Spleen (tissue), 11 donors: Measurements from ENCODE around the gene GDI1. TPM values are rescaled to one million over a fixed set of nuclear protein-coding genes. Genes with fewer than 3 reads are reported as not detected.

Experiments used
- DNase-seq: peaks from one replicate; pipeline ENCODE4 v3.0.0-alpha.2; 2020
- H3K27ac ChIP-seq, 8 donors: fragments of 200-600 bp; sonication (generic) in 7 of 8; 1 replicate in 4 of 8; 2 replicates in 4 of 8; pipeline versions ENCODE4 v1.5.0 to v1.8.0; 2016 to 2021; ENCODE audit warnings: inconsistent platforms in 4 of 8, mild to moderate bottlenecking in 4 of 8, moderate library complexity in 1 of 8
- H3K27me3 ChIP-seq, 7 donors: fragments of 200-600 bp; sonication (generic) in 6 of 7; replicated peaks in 1 of 7; 1 replicate in 4 of 7; 2 replicates in 3 of 7; pipeline versions ENCODE4 v1.5.0 to v1.8.0; 2016 to 2021; ENCODE audit warnings: inconsistent platforms in 3 of 7, mild to moderate bottlenecking in 1 of 7
- H3K36me3 ChIP-seq, 6 donors: fragments of 200-600 bp; sonication (generic) in 5 of 6; 1 replicate in 4 of 6; 2 replicates in 2 of 6; pipeline versions ENCODE4 v1.5.0 to v1.8.0; 2016 to 2021; ENCODE audit warnings: inconsistent platforms in 2 of 6
- H3K4me1 ChIP-seq, 6 donors: fragments of 200-600 bp; sonication (generic) in 5 of 6; 1 replicate in 3 of 6; 2 replicates in 3 of 6; pipeline versions ENCODE4 v1.5.0 to v1.8.0; 2016 to 2021; ENCODE audit warnings: inconsistent platforms in 3 of 6
- H3K4me3 ChIP-seq, 8 donors: fragments of 200-600 bp; sonication (generic) in 7 of 8; 1 replicate in 4 of 8; 2 replicates in 4 of 8; pipeline versions ENCODE4 v1.5.0 to v1.8.0; 2016 to 2021; ENCODE audit warnings: inconsistent platforms in 4 of 8, mild to moderate bottlenecking in 4 of 8, moderate library complexity in 2 of 8
- H3K9me3 ChIP-seq, 8 donors: fragments of 200-600 bp; sonication (generic) in 7 of 8; 1 replicate in 4 of 8; 2 replicates in 4 of 8; pipeline versions ENCODE4 v1.5.0 to v1.8.0; 2016 to 2021; ENCODE audit warnings: inconsistent platforms in 4 of 8
- CTCF ChIP-seq, 11 experiments: fragments of 200-600 bp in 7 of 11; fragments of 450-650 bp in 4 of 11; sonication (generic) in 4 of 11; IDR thresholded peaks in 8 of 11; conservative IDR thresholded peaks in 3 of 11; 1 replicate in 7 of 11; 2 replicates in 4 of 11; pipeline versions ENCODE4 v1.4.0 to v1.8.0; 2016 to 2021; ENCODE audit warnings: antibody characterized with exemption in 11 of 11, inconsistent platforms in 4 of 11, mild to moderate bottlenecking in 1 of 11
- POLR2A ChIP-seq, 3 donors: fragments of 450-650 bp; IDR thresholded peaks; one replicate each; pipeline ENCODE4 v1.5.1; 2017; ENCODE audit warnings: antibody characterized with exemption in 3 of 3, mild to moderate bottlenecking in 1 of 3
- POLR2AphosphoS5 ChIP-seq, 3 donors: sonication (generic); formaldehyde crosslinking; IDR thresholded peaks; one replicate each; pipeline ENCODE4 v1.5.1; 2017; ENCODE audit warnings: antibody characterized with exemption in 3 of 3
- WGBS, 5 donors: extraction: QIAGEN DNeasy Blood & Tissue Kit in 3 of 5; methylation state at CpG; one replicate each; pipeline versions ENCODE4 v1.1.5 to v1.1.7; 2013 to 2018; 5-methylcytosine and 5-hydroxymethylcytosine counted together
- intact Hi-C: fragments of 100-400 bp; cut with DNase I; formaldehyde crosslinking; loops from one replicate; pipeline ENCODE4 v1.15.0; 2023; ENCODE audit warnings: low total_unique reads
- polyA plus RNA-seq, 3 donors: library from polyadenylated mRNA; stranded (reverse); fragments of 200-250 nt; gene quantifications; one replicate each; pipeline ENCODE4 v1.2.1, GENCODE V29; 2013
- total RNA-seq, 7 donors: library from RNA; depleted of rRNA in 3 of 7; stranded (reverse); fragments of >200 nt in 3 of 7; fragmentation: NEBNext Ultra II Directional in 4 of 7; extraction: Animal tissue kit (Norgen Biotek cat#: 25700) in 4 of 7; gene quantifications; one replicate each; pipeline versions ENCODE4 v1.1.0 to v1.2.1, GENCODE V29; 2016 to 2021
- donor health status: healthy with polysubstance abuse.
- donor health status: DM: no; HTN: no; CAD: no; lungs with moderate emphysema.
- donor health status: DM: no; HTN: no; CAD: no.
- donor health status: Bipolar disorder and iron deficiency.
- donor health status: healthy.
- donor health status: DM: no; HTN: no; CAD: no.
- donor health status: DM: yes; HTN: yes; CAD: no.

The GDI1 gene
- total and polyA plus RNA-seq, 10 donors = 56.2 to 137 (median 111) TPM

GRCh38 chrX:154486396-154487207 lies 49.6 kb downstream of the GDI1 start, which contains the start of gene UBL4A:
Gene UBL4A, minus strand, starts transcription at chrX:154486615. Its CDS starts 31 bp downstream, at chrX:154486584.
- peak; percentile 88 for DNase-seq
- intact Hi-C loops = no loop called here
- TF ChIP-seq POLR2A (IDR thresholded peaks at IDR 0.05) = no peak
- peak; percentile 47 to 64 (median 51) for TF ChIP-seq POLR2AphosphoS5 (IDR thresholded peaks at IDR 0.05)
- TF ChIP-seq CTCF (IDR thresholded peaks at IDR 0.05 in 8 of 11, conservative IDR thresholded peaks at IDR 0.05 in 3 of 11) = no peak

GRCh38 chrX:154487518-154488290 lies 50.8 kb downstream of the GDI1 start:
- H3K36me3 ChIP-seq = peaks cover 0 to 36% (median 0%) of the 10 kb centered on the region in 6 donors
- no peaks in the 10 kb centered on the region for H3K9me3 ChIP-seq
- H3K4me1 ChIP-seq = peaks cover 0 to 64% (median 39%) of the 10 kb centered on the region in 6 donors
- peak; percentile 79 for DNase-seq
- H3K27ac ChIP-seq = peak overlapping the region in 3 of 8 donors; percentile 87 to 90 (median 88)
- no peaks in the 10 kb centered on the region for H3K27me3 ChIP-seq
- 85 to 100% (median 93%) methylated on average over 3 to 28 of the region's 28 CpGs for WGBS, 5 donors
- no peak overlapping the region for H3K4me3 ChIP-seq
- intact Hi-C loops = no loop called here
- TF ChIP-seq POLR2AphosphoS5 (IDR thresholded peaks at IDR 0.05) = no peak
- no peak for TF ChIP-seq POLR2A (IDR thresholded peaks at IDR 0.05)
- TF ChIP-seq CTCF (IDR thresholded peaks at IDR 0.05 in 8 of 11, conservative IDR thresholded peaks at IDR 0.05 in 3 of 11) = no peak

More at GRCh38 chrX:154486396-154487207, 49.6 kb downstream of the GDI1 start, which contains the start of gene UBL4A:
- Histone ChIP-seq H3K4me3 (peak within 1 kb of the TSS; percentile 62 to 91 (median 72)), H3K27me3 (no peaks in the 10 kb centered on the region), H3K27ac (peak within 1 kb of the TSS; percentile 65 to 92 (median 86)), H3K36me3 (peaks cover 0 to 36% (median 0%) of the 10 kb centered on the region in 6 donors), H3K9me3 (no peaks in the 10 kb centered on the region), H3K4me1 (peaks cover 0 to 63% (median 39%) of the 10 kb centered on the region in 6 donors)
- 1 to 54% (median 5%) methylated on average over 3 to 95 of the region's 95 CpGs for WGBS, 5 donors

GRCh38 chrX:154488336-154489075 lies 51.6 kb downstream of the GDI1 start:
- Histone ChIP-seq H3K27ac (peak overlapping the region in 1 of 8 donors; percentile 96), H3K36me3 (peaks cover 0 to 35% (median 0%) of the 10 kb centered on the region in 6 donors), H3K4me3 (no peak overlapping the region), H3K9me3 (no peaks in the 10 kb centered on the region), H3K27me3 (no peaks in the 10 kb centered on the region), H3K4me1 (peaks cover 0 to 64% (median 39%) of the 10 kb centered on the region in 6 donors)
- peak; percentile 77 for DNase-seq
- WGBS, 5 donors = 88 to 95% (median 91%) methylated on average over 14 to 20 of the region's 20 CpGs; no CpG with 5 or more reads in 1 of the 5 donors
- TF ChIP-seq POLR2A (IDR thresholded peaks at IDR 0.05) (no peak), CTCF (IDR thresholded peaks at IDR 0.05 in 8 of 11, conservative IDR thresholded peaks at IDR 0.05 in 3 of 11) (no peak), POLR2AphosphoS5 (IDR thresholded peaks at IDR 0.05) (no peak)
- intact Hi-C loops = no loop called here
